Measurements from ENCODE around the gene ZNF564.

ZNF564 gene

GRCh38 chr19:12485052-12485416, 66.2 kb downstream of the ZNF564 start:
- TF ChIP-seq TCF4 (CRISPR knock-in tag; IDR thresholded peaks at IDR 0.05; ENCODE audit: borderline replicate concordance) (no peak), ESRRG (CRISPR knock-in tag; IDR thresholded peaks at IDR 0.05) (no peak), ISL1 (CRISPR knock-in tag; IDR thresholded peaks at IDR 0.05) (no peak), ZFP3 (CRISPR knock-in tag; IDR thresholded peaks at IDR 0.05) (no peak), ZNF8 (CRISPR knock-in tag; IDR thresholded peaks at IDR 0.05) (no peak), GLIS3 (CRISPR knock-in tag; IDR thresholded peaks at IDR 0.05) (no peak), ZC3H10 (CRISPR knock-in tag; IDR thresholded peaks at IDR 0.05) (no peak), CSRNP3 (CRISPR knock-in tag; IDR thresholded peaks at IDR 0.05) (no peak), ZNF70 (CRISPR knock-in tag; IDR thresholded peaks at IDR 0.05) (no peak), SNAI2 (CRISPR knock-in tag; IDR thresholded peaks at IDR 0.05) (no peak), BACH2 (CRISPR knock-in tag; IDR thresholded peaks at IDR 0.05; ENCODE audit: borderline replicate concordance) (no peak), CSDC2 (CRISPR knock-in tag; IDR thresholded peaks at IDR 0.05) (no peak), TOX (CRISPR knock-in tag; IDR thresholded peaks at IDR 0.05; ENCODE audit: borderline replicate concordance) (no peak), CREB5 (CRISPR knock-in tag; IDR thresholded peaks at IDR 0.05; ENCODE audit: low read depth) (no peak), OSR1 (CRISPR knock-in tag; IDR thresholded peaks at IDR 0.05) (no peak), RARB (CRISPR knock-in tag; IDR thresholded peaks at IDR 0.05) (no peak), PATZ1 (CRISPR knock-in tag; IDR thresholded peaks at IDR 0.05; ENCODE audit: borderline replicate concordance) (no peak), ZFP30 (CRISPR knock-in tag; IDR thresholded peaks at IDR 0.05) (no peak)
- peak; percentile 40 for ATAC-seq

GRCh38 chr19:12484371-12485051, 66.8 kb downstream of the ZNF564 start, which contains the start of gene ZNF709:
ZNF709 (minus strand) TSS chr19:12484816; CDS start chr19:12484657, 159 bp downstream.
- peak; percentile 99 for ATAC-seq

GRCh38 chr19:12484011-12484370, 67.3 kb downstream of the ZNF564 start:
- TF ChIP-seq ZNF8 (CRISPR knock-in tag; IDR thresholded peaks at IDR 0.05) (no peak), TOX (CRISPR knock-in tag; IDR thresholded peaks at IDR 0.05; ENCODE audit: borderline replicate concordance) (no peak), BACH2 (CRISPR knock-in tag; IDR thresholded peaks at IDR 0.05; ENCODE audit: borderline replicate concordance) (no peak), POU6F1 (CRISPR knock-in tag; IDR thresholded peaks at IDR 0.05; ENCODE audit: borderline replicate concordance, low read depth) (no peak), CREB5 (CRISPR knock-in tag; IDR thresholded peaks at IDR 0.05; ENCODE audit: low read depth) (no peak), ZNF565 (CRISPR knock-in tag; conservative IDR thresholded peaks at IDR 0.05; ENCODE audit: low read depth) (no peak), TSHZ2 (CRISPR knock-in tag; IDR thresholded peaks at IDR 0.05) (no peak), ZNF70 (CRISPR knock-in tag; IDR thresholded peaks at IDR 0.05) (no peak), CSRNP3 (CRISPR knock-in tag; IDR thresholded peaks at IDR 0.05) (no peak), OSR1 (CRISPR knock-in tag; IDR thresholded peaks at IDR 0.05) (no peak), CSDC2 (CRISPR knock-in tag; IDR thresholded peaks at IDR 0.05) (no peak), ZC3H10 (CRISPR knock-in tag; IDR thresholded peaks at IDR 0.05) (no peak)
- peak; percentile 57 for ATAC-seq

More at GRCh38 chr19:12484371-12485051, 66.8 kb downstream of the ZNF564 start, which contains the start of gene ZNF709:
- TF ChIP-seq RARB (CRISPR knock-in tag; IDR thresholded peaks at IDR 0.05) (no peak), ZFP3 (CRISPR knock-in tag; IDR thresholded peaks at IDR 0.05) (0 out of 2 replicates have a peak, but pooled peaks have one; percentile 15)
